ENCODE results near the gene ATP9A. TPM values are rescaled to one million over a fixed set of nuclear protein-coding genes. Genes with fewer than 3 reads are reported as not detected.

The ATP9A gene
- polyA plus RNA-seq, 1 donor (not counting 4 experiments of a cell fraction or from before 2014, with no cell fraction given), result 5.8 TPM

GRCh38 chr20:51705400-51705799 lies 62.8 kb downstream of the ATP9A start:
- FAIRE-seq, result no peak

GRCh38 chr20:51703400-51704287 lies 64.5 kb downstream of the ATP9A start:
- H3K4me3 ChIP-seq (ENCODE audit: control insufficient read depth in 2 of 3, extremely low read depth in 1 of 3, insufficient read depth in 2 of 3, low read depth in 1 of 3, low read length in 3 of 3), result no peak overlapping the region
- FAIRE-seq (no peak), DNase-seq (ENCODE audit: low read depth, low spot score) (no peak)
- H3K9me1 ChIP-seq (ENCODE audit: control insufficient read depth, extremely low read depth, insufficient read depth, low read length), result no peaks in the 10 kb centered on the region
- H3K36me3 ChIP-seq (ENCODE audit: control insufficient read depth in 2 of 2, extremely low read depth in 1 of 2, insufficient read depth in 2 of 2, low read length in 2 of 2), result no peaks in the 10 kb centered on the region
- H3K9me3 ChIP-seq (ENCODE audit: control insufficient read depth, low read depth, low read length), result no peaks in the 10 kb centered on the region
- no peak overlapping the region for H3K4me2 ChIP-seq (ENCODE audit: control insufficient read depth, extremely low read depth, insufficient read depth, low read depth, low read length)
- no peak overlapping the region for H3K27ac ChIP-seq (ENCODE audit: control insufficient read depth, insufficient read depth, low read length)
- H2AFZ ChIP-seq (ENCODE audit: control insufficient read depth, low read length), result no peak overlapping the region
- no peaks in the 10 kb centered on the region for H4K20me1 ChIP-seq (ENCODE audit: control insufficient read depth, extremely low read depth, insufficient read depth, low read length)
- dilution Hi-C loops (cut with MboI; ENCODE audit: extremely low pct_ligation_motif_present, low sequenced_read_pairs), result no loop called here
- no peaks in the 10 kb centered on the region for H3K4me1 ChIP-seq (ENCODE audit: control insufficient read depth, extremely low read depth, insufficient read depth, low read length)
- no peak overlapping the region for H3K9ac ChIP-seq (ENCODE audit: control insufficient read depth, extremely low read depth, insufficient read depth, low read length)
- no peaks in the 10 kb centered on the region for H3K27me3 ChIP-seq (ENCODE audit: control insufficient read depth, extremely low read depth, insufficient read depth, low read length)
- H3K79me2 ChIP-seq (ENCODE audit: control insufficient read depth, insufficient read depth, low read length), result no peaks in the 10 kb centered on the region
- TF ChIP-seq CTCF (optimal IDR thresholded peaks at IDR 0.05 in 1 of 3, IDR thresholded peaks at IDR 0.05 in 1 of 3, conservative IDR thresholded peaks at IDR 0.05 in 1 of 3; ENCODE audit: extremely low read depth in 1 of 3, insufficient read depth in 2 of 3, low read length in 3 of 3), result no peak
- no peak for TF ChIP-seq EZH2 (IDR thresholded peaks at IDR 0.05; ENCODE audit: low read length)

More at GRCh38 chr20:51705400-51705799, 62.8 kb downstream of the ATP9A start:
- DNase-seq (ENCODE audit: low read depth, low spot score), result no peak
- dilution Hi-C loops (cut with MboI; ENCODE audit: extremely low pct_ligation_motif_present, low sequenced_read_pairs), result no loop called here
- H3K27ac ChIP-seq (ENCODE audit: control insufficient read depth, insufficient read depth, low read length), result no peak overlapping the region
- no peaks in the 10 kb centered on the region for H3K27me3 ChIP-seq (ENCODE audit: control insufficient read depth, extremely low read depth, insufficient read depth, low read length)
- H3K9me3 ChIP-seq (ENCODE audit: control insufficient read depth, low read depth, low read length), result no peaks in the 10 kb centered on the region
- no peak overlapping the region for H3K4me2 ChIP-seq (ENCODE audit: control insufficient read depth, extremely low read depth, insufficient read depth, low read depth, low read length)
- H3K79me2 ChIP-seq (ENCODE audit: control insufficient read depth, insufficient read depth, low read length), result no peaks in the 10 kb centered on the region
- H2AFZ ChIP-seq (ENCODE audit: control insufficient read depth, low read length), result no peak overlapping the region
- H3K36me3 ChIP-seq (ENCODE audit: control insufficient read depth in 2 of 2, extremely low read depth in 1 of 2, insufficient read depth in 2 of 2, low read length in 2 of 2), result no peaks in the 10 kb centered on the region
- H3K9me1 ChIP-seq (ENCODE audit: control insufficient read depth, extremely low read depth, insufficient read depth, low read length), result no peaks in the 10 kb centered on the region
- no peaks in the 10 kb centered on the region for H3K4me1 ChIP-seq (ENCODE audit: control insufficient read depth, extremely low read depth, insufficient read depth, low read length)
- H3K4me3 ChIP-seq (ENCODE audit: control insufficient read depth in 2 of 3, extremely low read depth in 1 of 3, insufficient read depth in 2 of 3, low read depth in 1 of 3, low read length in 3 of 3), result no peak overlapping the region
- TF ChIP-seq CTCF (optimal IDR thresholded peaks at IDR 0.05 in 1 of 3, IDR thresholded peaks at IDR 0.05 in 1 of 3, conservative IDR thresholded peaks at IDR 0.05 in 1 of 3; ENCODE audit: extremely low read depth in 1 of 3, insufficient read depth in 2 of 3, low read length in 3 of 3) (no peak), EZH2 (IDR thresholded peaks at IDR 0.05; ENCODE audit: low read length) (no peak)
- H4K20me1 ChIP-seq (ENCODE audit: control insufficient read depth, extremely low read depth, insufficient read depth, low read length), result no peaks in the 10 kb centered on the region
- H3K9ac ChIP-seq (ENCODE audit: control insufficient read depth, extremely low read depth, insufficient read depth, low read length), result no peak overlapping the region
